NCI-H2029 (cell line): ENCODE results near the gene DPP6.
A peak's percentile ranks its signal among the peaks of the same experiment; 100 is the strongest.

Experiments
- DNase-seq: peaks from one replicate; lab custom pipeline; 2025; lab: John Stamatoyannopoulos, UW

The DPP6 gene

DNA sequence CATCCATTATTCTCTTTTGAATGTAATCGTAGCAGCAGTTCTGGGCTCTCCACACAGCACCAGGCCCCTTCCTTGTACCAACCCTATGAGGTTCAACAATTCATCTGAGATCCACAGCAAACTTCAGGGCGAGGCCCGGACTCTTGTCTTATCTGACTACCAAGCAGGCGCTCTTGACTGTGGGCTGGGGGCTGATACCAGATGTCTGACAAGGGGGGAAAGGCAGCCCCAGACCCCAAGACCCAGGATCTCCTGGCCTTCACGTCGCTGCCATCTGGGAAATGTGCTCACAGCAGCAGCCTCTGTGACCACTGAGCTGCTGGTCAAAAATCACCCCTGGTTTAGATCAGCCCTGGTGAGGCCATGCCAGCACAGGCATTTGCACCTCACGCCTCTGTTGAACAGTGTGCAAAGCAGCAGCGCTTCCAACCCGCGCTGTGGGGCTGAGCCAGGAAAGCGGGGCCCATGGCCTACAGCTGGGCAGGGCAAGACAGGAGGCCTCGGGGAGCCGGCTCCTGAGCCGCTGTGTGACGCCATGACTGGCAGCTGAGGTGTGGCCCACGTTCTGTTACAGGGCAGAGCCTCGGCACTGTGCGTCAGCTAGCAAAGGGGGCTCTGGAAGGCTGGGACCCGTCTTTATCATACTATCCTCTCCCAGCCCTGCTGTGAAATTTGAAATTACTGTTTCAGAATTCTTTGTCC is 806.8 kb downstream of the DPP6 start:
- DNase-seq: no peak

DNA sequence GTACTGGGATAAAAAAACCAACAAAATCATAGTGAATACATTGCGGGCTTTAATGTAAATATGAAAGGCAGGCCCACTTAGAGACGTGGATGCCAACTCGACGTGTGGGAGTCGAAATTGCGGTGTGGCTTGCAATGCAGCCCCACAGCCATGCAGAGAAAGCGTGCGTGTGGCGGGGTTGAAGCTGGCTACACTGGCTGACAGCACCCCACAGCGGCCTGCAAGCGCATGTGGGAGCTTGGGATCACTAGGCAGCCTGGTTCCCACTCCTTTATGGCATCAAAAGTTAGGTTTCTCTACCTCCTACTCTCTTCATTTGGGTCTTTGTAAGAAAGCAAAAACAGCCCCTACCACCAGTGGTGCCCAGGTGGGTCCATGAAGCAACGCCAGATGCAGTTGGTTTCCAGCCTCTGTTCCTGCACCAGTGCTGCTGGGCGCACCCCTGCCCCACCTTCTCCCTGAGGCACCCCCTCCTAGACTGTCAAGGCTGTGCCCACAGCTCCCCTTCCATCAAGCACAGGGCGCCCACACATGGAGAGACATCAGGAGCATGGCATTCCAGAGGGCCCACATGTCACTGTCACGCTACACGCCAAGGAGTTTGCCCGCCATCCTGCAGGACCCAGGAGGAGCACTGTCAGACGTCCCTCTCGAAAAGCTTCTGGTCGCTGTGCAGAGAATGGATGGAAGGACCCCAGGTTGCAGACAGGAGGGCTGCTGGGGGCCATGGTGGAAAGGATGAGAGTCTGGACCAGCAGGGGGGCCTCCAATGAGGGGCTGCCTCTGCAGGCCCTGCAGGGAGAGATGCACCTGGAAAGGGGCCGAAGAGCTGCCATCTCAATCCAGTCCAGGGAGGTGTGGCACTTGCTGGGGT is 807.8 kb downstream of the DPP6 start:
- no peak for DNase-seq

DNA sequence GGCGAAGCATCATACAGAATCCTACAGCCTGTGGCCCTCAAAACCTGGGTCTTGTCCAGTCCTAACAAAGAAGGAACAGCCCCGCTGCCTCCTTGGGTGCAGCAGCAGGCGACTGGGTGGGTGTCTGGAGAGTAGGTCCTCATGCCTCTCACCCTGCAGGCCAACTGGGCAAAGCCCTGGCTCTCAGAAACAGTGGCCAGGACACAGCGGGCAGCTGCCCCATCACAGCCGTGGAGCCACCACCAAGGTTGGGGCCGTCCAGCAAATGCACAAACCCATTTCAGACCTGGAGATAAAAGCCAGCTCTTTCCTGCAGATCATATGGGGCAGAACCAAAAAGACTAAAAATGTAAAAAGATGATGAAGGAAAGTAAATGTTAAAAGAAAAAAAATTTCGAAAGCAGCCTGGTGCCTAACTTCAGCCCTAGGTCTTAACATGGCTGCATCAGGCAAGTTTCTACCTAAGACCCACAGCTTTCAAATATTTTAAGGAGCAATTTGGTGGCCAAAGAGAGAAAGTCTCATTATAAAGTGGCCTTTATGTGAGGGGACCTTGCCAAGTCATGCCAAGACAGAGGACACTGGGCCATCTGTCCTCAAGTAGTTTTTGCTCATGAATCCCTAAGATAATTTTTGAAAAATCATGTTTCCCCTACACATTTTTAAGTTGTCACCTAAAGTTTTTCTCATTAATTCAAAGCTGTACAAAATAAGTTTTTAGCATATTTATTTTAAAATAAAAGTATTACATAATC is 808.6 kb downstream of the DPP6 start:
- no peak for DNase-seq

DNA sequence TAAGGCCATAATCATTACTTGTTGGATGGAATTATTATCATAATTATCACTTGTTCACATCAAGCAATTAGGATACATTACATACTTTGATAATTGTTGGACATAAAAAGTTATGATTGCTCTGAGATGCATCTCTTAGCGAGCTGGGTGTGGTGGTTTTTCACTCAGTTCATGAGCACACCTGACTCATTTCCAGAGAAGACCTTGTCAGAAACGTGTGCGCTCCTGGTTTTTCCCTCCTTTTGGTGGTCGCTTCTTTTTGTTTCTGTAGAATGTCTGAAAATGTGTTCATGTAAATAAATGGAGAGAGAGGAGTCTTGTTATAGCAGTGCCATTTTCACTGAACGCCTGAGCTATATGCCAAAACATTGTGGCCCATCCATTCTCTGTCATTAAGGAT is 809.4 kb downstream of the DPP6 start:
- no peak for DNase-seq

DNA sequence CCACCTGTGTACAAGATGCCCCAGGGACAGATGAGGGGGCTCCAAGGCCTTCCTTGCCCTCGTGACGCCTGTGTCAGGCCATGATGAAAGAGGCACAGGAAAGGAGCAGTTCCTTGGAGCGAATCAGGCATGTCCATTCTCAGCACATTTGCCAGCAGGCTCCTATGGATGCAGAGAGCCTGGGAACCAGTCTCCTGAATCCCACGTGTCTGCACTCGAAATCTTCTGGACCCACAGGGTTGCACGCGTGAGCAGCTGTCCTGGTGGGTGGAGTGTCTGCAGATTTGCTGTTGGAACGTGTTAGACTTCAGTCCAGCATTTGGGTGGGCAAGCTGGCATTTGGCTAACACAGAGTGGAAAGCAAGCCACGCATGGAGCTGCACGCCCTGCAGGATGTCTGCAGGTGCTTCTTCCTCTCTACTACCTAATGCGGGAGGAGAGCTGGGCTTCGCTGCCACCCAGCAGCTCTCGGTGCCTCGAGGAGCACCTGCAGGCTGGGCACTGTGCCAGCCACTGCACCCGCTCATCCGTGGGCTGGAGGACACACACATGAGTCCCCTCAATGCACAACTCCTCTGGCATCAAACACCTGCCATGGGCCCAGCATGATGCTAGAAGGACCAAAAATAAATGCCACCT is 810.1 kb downstream of the DPP6 start:
- DNase-seq: peak; percentile 30

DNA sequence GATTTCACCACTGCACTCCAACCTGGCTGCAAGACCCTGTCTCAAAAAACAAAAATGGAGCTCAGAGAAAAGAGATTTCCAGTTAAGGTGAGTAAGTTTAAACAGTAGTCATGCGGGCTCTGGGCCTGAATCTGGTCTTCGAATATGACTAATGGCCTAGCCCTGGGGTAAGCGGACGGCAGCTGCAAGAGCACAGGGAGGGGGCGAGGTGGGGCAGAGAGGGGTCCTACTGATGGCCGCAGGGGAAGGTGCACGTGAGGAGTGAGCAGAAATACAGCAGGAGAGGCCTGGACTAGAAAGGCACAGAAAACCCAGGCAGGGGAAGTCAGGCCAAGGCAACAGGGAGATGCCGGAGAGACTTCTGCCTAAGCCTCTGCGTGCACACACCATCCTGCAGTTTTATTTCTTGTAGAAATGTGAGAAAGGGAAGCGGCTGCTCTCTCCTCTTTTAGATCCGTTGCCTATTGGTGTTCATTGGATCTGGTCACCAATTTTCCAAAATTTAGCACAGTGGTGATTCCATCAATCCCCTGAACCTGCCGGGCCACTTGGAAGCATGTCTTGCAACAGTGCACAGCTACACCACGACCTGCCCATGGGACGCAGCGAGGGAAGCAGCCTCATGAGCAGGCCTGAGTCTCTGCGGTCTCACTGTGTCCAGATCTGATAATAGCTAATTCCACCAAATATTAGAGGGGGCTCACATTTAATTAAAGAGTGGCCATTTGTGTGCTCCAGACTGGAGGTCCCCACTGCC is 811.7 kb downstream of the DPP6 start:
- no peak for DNase-seq

DNA sequence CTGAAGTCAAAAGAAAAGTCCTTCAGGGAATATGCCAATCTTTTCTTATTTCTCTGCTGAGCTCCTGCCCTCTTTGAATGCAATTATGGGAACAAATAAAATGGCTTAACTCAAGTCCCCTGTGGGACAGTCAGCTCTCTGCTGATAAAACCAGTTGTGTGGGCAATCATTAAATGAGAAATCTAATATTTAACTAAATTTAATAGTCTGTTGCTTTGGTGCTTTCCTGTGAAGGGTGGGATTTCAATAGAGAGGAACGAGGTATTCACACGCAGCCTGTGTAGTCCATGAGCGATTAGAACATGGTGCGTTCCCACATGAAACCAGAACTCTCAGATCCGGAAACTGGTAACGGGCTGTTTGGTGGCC is 812.3 kb downstream of the DPP6 start:
- DNase-seq: no peak

DNA sequence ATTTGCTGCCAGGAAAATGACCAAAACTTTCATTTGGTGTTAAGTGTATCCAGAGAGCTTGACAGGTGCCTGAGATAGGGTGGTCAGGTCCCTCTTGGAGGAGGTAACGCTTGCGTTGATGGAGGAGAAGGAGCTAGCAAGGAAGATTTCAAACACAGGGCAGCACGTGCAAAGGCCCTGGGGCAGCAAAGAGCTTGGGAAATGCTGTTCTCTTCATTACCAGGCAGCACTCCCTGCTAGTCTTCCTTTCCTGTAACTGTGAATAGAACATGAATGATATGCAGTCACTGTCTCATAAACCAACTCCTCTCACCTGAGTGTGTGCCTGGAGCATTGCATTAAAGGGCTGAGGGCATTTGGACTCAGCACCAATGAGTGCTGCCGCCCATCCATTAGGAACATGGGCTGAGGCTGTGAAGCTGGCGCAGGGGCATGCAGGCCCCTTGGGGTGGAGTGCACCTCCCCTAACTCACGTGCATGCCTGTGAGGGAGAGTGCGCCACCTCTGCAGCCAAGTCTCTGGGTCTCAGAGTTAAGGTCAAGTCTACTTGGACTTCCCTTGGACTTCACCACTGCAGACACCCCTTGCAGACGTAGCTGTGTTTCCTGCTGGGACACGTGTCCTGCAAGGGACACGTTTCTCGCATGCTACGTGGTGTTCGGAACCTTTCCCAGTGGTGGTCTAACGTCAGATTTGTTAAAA is 813.9 kb downstream of the DPP6 start:
- DNase-seq: no peak

DNA sequence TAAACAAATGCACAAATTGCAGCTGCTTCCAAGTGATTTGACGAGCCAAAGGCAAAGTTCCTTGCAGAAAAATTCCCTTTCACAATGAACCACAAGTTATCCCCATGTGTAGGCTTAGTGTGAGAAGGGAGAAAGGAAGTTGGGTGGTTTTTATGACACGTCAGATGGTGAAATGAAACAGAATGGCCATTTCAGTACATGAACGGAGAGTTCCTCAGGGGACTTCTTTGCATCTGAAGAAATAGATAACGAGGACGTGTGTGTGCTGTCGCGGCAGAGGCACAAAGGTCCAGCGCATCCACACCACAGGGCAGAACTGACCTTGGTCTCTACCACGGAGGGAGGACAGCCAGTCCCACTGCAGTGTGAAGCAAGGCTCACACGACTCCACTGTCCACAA is 814.9 kb downstream of the DPP6 start:
- no peak for DNase-seq

DNA sequence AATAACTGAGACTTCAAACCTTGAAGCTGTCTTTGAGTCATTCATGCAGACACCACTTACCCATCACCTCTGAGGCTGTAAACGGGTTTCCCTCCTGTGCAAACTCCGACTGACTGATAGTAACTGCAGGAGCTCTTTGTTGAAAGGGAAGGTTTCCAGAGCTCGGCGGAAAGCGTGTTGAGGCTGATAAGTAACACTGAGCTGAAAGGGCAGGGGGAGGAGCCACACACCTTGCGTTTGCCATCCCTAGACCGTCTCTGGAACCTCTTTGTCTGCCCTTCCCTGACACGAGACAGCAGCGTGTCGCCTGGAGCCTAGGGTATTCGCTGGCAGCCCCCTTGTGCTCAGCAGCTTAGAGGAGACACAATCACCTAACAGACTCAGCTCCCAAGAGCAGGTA is 816.7 kb downstream of the DPP6 start:
- DNase-seq: no peak

DNA sequence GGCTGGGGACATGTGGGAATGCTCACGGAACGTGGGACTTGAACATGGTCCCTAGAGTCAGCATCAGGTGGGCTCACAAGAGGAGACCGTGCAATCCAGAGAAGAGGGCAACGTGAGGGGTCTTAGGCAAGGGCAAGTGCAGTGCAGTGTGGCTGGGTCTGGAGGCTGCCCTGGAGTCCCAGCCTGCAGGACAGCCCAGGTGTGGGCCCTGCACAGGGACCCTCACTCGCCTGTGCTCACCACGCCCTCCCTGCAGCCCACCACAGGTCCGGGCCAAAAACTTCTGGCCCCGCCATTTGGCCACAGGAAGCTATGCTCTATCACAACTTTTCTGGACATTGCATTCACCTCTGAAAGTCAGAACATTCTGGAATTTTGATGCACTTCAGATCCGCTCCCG is 817.2 kb downstream of the DPP6 start:
- DNase-seq: no peak

DNA sequence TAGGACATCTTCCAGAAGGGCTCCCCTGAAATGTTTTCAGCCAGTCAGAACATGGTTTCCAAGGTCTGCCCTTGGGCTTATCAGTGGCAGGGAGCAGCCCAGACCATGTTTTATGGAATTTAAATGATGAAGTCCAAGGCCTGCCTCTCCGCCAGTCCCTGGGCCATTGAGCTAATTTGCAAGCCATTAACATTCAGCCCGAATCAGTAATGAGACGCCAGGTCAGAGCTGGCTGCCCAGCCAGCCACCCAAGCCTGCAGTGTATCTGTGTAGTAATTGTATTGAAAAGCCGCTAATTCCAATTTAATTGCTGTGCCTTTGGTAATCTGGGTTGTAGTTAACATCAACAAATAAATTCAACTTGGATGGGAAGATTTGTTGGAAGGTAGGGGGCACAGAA is 819.3 kb downstream of the DPP6 start:
- no peak for DNase-seq

DNA sequence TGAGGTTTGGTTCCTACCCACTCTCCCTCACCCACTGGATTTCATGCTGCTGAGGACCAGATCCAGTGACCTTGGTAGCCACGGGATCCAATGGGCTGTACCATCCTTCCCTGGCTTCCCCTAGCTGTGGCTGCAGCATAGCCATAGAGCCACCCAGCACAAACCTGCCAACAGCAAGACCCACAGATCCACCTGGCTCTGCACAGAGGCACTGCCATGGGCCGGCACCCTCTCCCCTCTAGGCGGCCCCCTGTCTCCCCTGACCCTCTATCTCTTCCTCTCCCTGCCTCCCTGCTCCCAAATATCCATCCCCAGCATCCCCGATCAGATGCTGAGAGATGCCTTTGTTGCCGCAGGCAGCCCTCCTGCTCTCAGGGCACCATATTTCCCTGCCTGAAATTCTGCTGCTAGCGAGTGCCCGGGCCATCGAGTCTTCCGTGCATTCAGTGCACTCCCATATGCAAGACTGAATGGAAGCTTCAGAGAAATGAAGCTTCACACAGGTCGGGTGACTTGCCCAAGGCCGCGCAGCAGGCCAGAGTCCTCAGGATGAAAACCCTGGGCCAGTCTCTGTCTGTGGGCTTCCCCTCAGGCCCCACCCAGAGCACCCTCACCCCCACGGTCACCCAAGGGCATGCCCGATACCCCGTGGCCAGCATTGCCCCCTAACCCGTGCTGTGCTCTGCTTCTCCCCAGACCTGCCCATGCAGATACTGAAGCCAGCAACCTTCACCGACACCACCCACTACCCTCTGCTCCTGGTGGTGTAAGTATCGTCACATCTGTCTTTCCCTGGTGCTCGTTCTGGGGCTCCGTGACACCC is 819.9 kb downstream of the DPP6 start:
- DNase-seq: no peak

DNA sequence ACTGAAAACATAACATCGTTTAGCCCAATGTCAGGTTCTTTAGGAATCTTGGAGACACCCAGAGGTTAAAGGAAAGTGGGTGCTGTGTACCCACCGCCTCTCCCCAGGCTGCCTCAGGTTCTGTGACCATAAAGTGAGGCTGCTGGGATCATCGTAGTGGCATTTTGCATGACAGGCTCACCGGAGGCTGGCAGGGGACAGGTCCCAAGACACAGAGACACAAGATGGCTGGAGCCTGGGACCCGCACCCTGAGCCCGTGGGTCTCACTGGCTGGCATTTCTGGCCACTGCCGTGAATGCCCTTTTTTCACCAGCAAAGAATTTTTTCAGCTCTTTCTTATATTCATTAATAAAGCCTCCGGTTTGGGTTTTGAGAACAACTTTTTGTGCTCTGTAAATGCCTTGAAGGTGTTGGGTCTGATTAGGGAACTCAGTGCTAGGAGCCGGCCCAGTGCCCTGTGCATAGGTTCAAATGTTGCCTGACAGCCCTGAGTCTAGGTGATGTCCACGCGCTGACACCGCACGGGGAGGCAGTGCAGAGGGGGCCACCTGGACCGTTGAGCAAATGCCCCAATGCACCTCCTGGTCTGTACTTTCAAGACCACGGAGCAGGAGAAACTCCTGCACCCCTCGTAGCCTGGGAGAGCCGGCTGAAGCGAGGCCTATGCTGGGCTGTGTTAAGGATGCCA is 820.8 kb downstream of the DPP6 start:
- DNase-seq: no peak

DNA sequence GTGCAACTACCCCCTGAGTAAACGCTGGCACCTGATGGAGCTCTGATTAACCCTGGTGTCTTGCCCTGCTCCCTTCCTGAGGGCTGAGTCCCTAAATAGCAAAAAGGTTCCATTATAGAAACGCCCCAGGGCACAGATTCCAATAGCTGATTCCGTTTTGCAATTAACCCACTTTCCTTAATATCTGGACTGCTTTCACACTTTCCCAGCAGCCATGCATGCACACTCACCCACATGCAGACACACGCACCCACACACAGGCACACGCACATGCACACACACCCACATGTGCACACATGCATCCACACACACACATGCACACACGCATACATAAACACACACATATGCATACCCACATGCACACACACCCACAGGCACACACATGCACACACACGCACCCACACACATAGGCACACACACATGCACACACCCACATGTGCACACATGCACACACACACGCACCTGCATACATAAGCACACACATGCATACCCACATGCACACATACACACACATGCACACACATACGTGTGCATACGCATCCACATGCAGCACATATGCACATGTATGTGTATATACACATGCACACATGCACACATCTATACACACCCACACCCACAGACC is 821.4 kb downstream of the DPP6 start:
- DNase-seq: no peak

DNA sequence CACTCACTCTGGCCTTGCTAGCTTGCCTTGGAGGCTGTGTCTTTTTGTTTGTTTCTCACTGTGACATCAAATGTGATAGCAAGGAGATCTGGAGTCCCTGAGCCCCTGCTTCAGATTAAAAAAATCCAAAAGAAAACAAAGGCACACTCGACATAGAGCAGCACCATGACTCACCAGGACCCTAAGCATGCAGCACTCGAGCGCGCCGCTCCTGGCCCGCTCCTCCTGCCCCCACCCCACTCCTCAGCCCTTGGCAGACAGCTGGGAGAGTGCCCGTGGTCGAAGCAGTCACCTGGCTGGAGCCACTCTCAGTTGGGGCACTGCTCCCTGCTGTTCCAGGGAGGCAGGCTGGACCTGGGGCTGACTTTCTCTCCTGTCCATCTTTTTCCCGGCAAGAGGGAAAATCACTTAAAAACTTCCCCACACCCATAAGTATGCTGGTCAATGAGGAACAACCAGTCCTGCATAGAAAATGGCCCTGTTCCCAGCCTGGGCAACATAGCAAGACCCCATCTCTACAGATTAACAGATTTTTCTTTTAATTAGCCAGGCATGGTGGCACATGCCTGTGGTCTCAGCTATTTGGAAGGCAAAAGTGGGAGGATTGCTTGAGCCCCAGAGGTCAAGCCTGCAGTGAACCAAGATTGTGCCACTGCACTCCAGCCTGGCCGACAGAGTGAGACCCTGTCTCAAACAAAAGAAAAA is 822.4 kb downstream of the DPP6 start:
- DNase-seq: peak; percentile 2

DNA sequence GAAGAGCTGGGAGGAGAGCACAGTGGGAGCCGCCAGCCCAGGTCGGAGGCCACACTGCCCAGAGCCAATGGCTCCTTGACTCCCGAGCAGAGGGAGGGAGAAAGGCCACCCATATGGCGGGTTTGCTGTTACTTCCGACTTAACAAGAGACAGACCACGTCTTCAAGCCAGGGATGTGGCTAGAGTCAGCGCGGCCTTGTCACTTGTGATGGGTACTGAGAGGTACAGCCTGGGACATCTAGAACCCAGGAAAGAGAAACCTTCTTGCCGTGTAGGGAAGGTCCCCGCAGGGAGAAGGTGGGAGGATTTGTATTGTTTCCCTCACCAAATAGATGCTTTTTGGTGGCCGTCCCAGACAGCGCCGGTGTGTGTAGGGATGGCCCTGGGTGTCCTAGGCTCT is 823.1 kb downstream of the DPP6 start:
- DNase-seq: no peak

DNA sequence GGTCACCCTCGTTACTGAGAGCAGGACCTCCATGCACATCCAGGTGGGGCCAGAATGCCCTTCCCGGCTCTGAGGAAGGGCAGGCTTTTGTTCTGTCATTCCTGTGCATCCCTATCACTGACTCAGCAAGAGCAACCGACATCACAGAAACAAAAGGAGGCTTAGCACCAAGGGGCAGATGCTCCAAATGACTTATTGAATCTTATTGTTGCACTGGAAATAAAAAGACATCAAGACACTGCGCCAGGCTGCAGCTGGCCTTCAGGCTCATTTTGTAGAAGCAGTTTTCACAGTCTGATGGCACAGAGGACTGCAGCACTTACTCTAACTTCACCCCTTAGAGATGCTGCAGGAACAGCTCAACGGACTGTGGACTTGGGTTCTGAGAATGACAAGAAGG is 824.3 kb downstream of the DPP6 start:
- no peak for DNase-seq
